HFF-Myc (cell line): ENCODE measurements around the gene ARID4B.

Experiments
- DNase-seq: peaks from one replicate; pipeline ENCODE4 v3.0.0-alpha.2; 2011; ENCODE audit warnings: low read depth; ENCODE audit errors: extremely low read depth
- H3K4me3 ChIP-seq: replicated peaks from 2 replicates; pipeline ENCODE4 v1.5.1; 2011; ENCODE audit warnings: low read depth, mild to moderate bottlenecking, control low read depth, low read length
- CTCF ChIP-seq: IDR thresholded peaks from 2 replicates; pipeline ENCODE4 v1.5.1; 2012; ENCODE audit warnings: mild to moderate bottlenecking, low read depth, low read length, control low read depth; ENCODE audit errors: missing control alignments

Gene ARID4B

GRCh38 chr1:235156740-235157139 is 171.2 kb downstream of the ARID4B start:
- no peak for TF ChIP-seq CTCF
- DNase-seq: no peak
- no peak overlapping the region for H3K4me3 ChIP-seq

- no peak for DNase-seq
- H3K4me3 ChIP-seq: no peak overlapping the region
- TF ChIP-seq CTCF: no peak
Measured at GRCh38 chr1:235156265-235156664, 171.7 kb downstream of the ARID4B start.

GRCh38 chr1:235152235-235152634 is 175.7 kb downstream of the ARID4B start:
- DNase-seq: no peak
- H3K4me3 ChIP-seq: no peak overlapping the region
- no peak for TF ChIP-seq CTCF

GRCh38 chr1:235151033-235151432 is 176.9 kb downstream of the ARID4B start:
- no peak for DNase-seq
- TF ChIP-seq CTCF: no peak
- H3K4me3 ChIP-seq: no peak overlapping the region

GRCh38 chr1:235149824-235150223 is 178.2 kb downstream of the ARID4B start:
- DNase-seq: no peak
- no peak for TF ChIP-seq CTCF
- no peak overlapping the region for H3K4me3 ChIP-seq

GRCh38 chr1:235147269-235147668 is 180.7 kb downstream of the ARID4B start:
- no peak for TF ChIP-seq CTCF
- DNase-seq: no peak

GRCh38 chr1:235145639-235146038 is 182.3 kb downstream of the ARID4B start:
- no peak for TF ChIP-seq CTCF
- no peak for DNase-seq
- no peak overlapping the region for H3K4me3 ChIP-seq

More at GRCh38 chr1:235147269-235147668, 180.7 kb downstream of the ARID4B start:
- no peak overlapping the region for H3K4me3 ChIP-seq
